Glutamatergic neuron (in vitro differentiated cells): ENCODE measurements around the gene NR6A1. TPM values are rescaled to one million over a fixed set of nuclear protein-coding genes. Genes with fewer than 3 reads are reported as not detected.

ENCODE experiments used
- DNase-seq: peaks from one replicate; pipeline ENCODE4 v3.0.0; 2022
- H3K27ac Mint-ChIP-seq: one replicate; pipeline ENCODE4 v1.8.0; 2020; ENCODE audit warnings: mild to moderate bottlenecking, mixed read lengths, inconsistent platforms; ENCODE audit not compliant: unreplicated experiment
- H3K27me3 Mint-ChIP-seq: one replicate; pipeline ENCODE4 v1.8.0; 2020; ENCODE audit warnings: mild to moderate bottlenecking, moderate library complexity, mixed read lengths, inconsistent platforms; ENCODE audit not compliant: unreplicated experiment
- H3K36me3 Mint-ChIP-seq: one replicate; pipeline ENCODE4 v1.8.0; 2020; ENCODE audit warnings: mild to moderate bottlenecking, mixed read lengths, inconsistent platforms; ENCODE audit not compliant: unreplicated experiment
- H3K4me1 Mint-ChIP-seq: one replicate; pipeline ENCODE4 v1.8.0; 2020; ENCODE audit warnings: mild to moderate bottlenecking, low read depth, mixed read lengths, inconsistent platforms; ENCODE audit not compliant: unreplicated experiment
- H3K4me3 Mint-ChIP-seq: one replicate; pipeline ENCODE4 v1.8.0; 2020; ENCODE audit warnings: mild to moderate bottlenecking, mixed read lengths, inconsistent platforms; ENCODE audit not compliant: unreplicated experiment
- H3K9me3 Mint-ChIP-seq: one replicate; pipeline ENCODE4 v1.8.0; 2020; ENCODE audit warnings: mild to moderate bottlenecking, moderate library complexity, mixed read lengths, inconsistent platforms; ENCODE audit not compliant: unreplicated experiment
- CTCF ChIP-seq: fragments of 200-600 bp; sonication (generic); IDR thresholded peaks from one replicate; pipeline ENCODE4 v1.5.0; 2021; ENCODE audit not compliant: partially characterized antibody, unreplicated experiment
- total RNA-seq: library from RNA; stranded (reverse); fragmentation: NEBNext Ultra II Directional; extraction: Animal tissue kit (Norgen Biotek cat#: 25700); gene quantifications from one replicate; pipeline ENCODE4 v1.2.1, GENCODE V29; 2021; ENCODE audit not compliant: unreplicated experiment

NR6A1 gene
- total RNA-seq, 1 donor from 2014 or later = 51.0 TPM

- no peak for DNase-seq
- peaks cover 1% of the 10 kb centered on the region for H3K9me3 Mint-ChIP-seq
- no peaks in the 10 kb centered on the region for H3K36me3 Mint-ChIP-seq
- H3K27me3 Mint-ChIP-seq = peaks cover 2% of the 10 kb centered on the region
- no peak for TF ChIP-seq CTCF
- peaks cover 2% of the 10 kb centered on the region for H3K4me1 Mint-ChIP-seq
- H3K4me3 Mint-ChIP-seq = no peak overlapping the region
- no peak overlapping the region for H3K27ac Mint-ChIP-seq
Observed at GRCh38 chr9:124782661-124783574, 11.8 kb upstream of the NR6A1 start.

- H3K27me3 Mint-ChIP-seq = peaks cover 2% of the 10 kb centered on the region
- DNase-seq = no peak
- TF ChIP-seq CTCF = no peak
- no peak overlapping the region for H3K27ac Mint-ChIP-seq
- H3K4me1 Mint-ChIP-seq = peaks cover 2% of the 10 kb centered on the region
- H3K36me3 Mint-ChIP-seq = no peaks in the 10 kb centered on the region
- no peak overlapping the region for H3K4me3 Mint-ChIP-seq
- H3K9me3 Mint-ChIP-seq = peaks cover 3% of the 10 kb centered on the region
Observed at GRCh38 chr9:124781967-124782660, 11.0 kb upstream of the NR6A1 start.

GRCh38 chr9:124780757-124781151 lies 9.6 kb upstream of the NR6A1 start:
- no peak for TF ChIP-seq CTCF
- peaks cover 11% of the 10 kb centered on the region for H3K9me3 Mint-ChIP-seq
- H3K27me3 Mint-ChIP-seq = peaks cover 10% of the 10 kb centered on the region
- no peak overlapping the region for H3K27ac Mint-ChIP-seq
- peaks cover 2% of the 10 kb centered on the region for H3K4me1 Mint-ChIP-seq
- DNase-seq = no peak
- no peaks in the 10 kb centered on the region for H3K36me3 Mint-ChIP-seq
- no peak overlapping the region for H3K4me3 Mint-ChIP-seq

- no peak overlapping the region for H3K27ac Mint-ChIP-seq
- TF ChIP-seq CTCF = no peak
- peaks cover 11% of the 10 kb centered on the region for H3K27me3 Mint-ChIP-seq
- H3K9me3 Mint-ChIP-seq = peaks cover 12% of the 10 kb centered on the region
- H3K4me3 Mint-ChIP-seq = no peak overlapping the region
- peaks cover 2% of the 10 kb centered on the region for H3K4me1 Mint-ChIP-seq
- DNase-seq = no peak
- H3K36me3 Mint-ChIP-seq = no peaks in the 10 kb centered on the region
Observed at GRCh38 chr9:124780060-124780756, 9.1 kb upstream of the NR6A1 start.
